NB4 (cell line): ENCODE data around the gene FBN1.

Experiments
- DNase-seq: peaks from one replicate; pipeline ENCODE4 v3.0.0; 2010; ENCODE audit warnings: low read depth
- H3K4me3 ChIP-seq: one replicate; pipeline ENCODE4 v1.5.1; 2011; ENCODE audit warnings: mild to moderate bottlenecking, low read depth, low read length, moderate library complexity
- MYC ChIP-seq: IDR thresholded peaks from 2 replicates; pipeline ENCODE4 v1.6.1; 2011; ENCODE audit warnings: low read depth, low read length
- POLR2A ChIP-seq: IDR thresholded peaks from 2 replicates; pipeline ENCODE4 v1.6.1; 2011; ENCODE audit warnings: mild to moderate bottlenecking; ENCODE audit not compliant: insufficient read length; ENCODE audit errors: extremely low read depth
- TF ChIP-seq, protein P1 (sequence below): IDR thresholded peaks from 2 replicates; pipeline ENCODE4 v1.6.1; 2011; ENCODE audit warnings: low read depth, low read length
- TF ChIP-seq, protein P2 (sequence below): IDR thresholded peaks from one replicate; pipeline ENCODE4 v1.5.1; 2012; ENCODE audit warnings: low read depth, low read length

FBN1 gene

DNA sequence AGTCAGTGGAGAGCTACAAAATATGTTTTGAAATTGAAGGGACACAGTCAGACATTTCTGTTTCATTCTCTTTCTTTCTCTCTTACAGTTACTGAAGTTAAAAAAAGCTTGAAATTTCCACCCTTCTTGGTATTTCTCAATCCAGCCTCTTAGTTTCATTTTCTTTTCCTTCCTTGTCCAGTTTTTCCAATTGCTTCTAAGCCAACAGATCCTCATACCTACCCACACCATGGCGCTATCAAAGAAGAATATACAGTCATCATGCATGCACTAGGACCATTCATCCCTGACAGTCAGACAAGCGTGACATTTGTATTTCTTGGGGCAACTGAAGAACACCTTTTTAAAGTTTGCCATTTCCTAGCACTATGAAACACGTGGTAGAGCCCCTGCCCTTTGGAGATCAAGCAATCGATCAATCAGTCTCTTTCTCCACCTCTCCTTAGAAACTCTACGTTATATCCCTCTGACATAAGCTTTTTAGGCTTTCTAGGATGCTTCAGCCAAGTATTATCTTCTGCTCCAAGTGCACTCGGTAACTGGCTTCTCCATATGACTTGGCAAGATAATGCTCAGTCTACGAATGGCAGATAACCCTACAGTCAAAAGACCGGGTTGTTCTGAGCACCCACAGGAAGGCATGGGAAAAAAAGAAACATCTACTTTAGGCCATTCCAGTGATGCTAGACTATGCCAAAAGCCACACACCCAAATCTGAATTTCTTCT is 65.4 kb downstream of the FBN1 start:
- TF ChIP-seq POLR2A (no peak), MYC (no peak)
- TF ChIP-seq, protein P1, sequence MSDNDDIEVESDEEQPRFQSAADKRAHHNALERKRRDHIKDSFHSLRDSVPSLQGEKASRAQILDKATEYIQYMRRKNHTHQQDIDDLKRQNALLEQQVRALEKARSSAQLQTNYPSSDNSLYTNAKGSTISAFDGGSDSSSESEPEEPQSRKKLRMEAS: no peak
- TF ChIP-seq, protein P2, sequence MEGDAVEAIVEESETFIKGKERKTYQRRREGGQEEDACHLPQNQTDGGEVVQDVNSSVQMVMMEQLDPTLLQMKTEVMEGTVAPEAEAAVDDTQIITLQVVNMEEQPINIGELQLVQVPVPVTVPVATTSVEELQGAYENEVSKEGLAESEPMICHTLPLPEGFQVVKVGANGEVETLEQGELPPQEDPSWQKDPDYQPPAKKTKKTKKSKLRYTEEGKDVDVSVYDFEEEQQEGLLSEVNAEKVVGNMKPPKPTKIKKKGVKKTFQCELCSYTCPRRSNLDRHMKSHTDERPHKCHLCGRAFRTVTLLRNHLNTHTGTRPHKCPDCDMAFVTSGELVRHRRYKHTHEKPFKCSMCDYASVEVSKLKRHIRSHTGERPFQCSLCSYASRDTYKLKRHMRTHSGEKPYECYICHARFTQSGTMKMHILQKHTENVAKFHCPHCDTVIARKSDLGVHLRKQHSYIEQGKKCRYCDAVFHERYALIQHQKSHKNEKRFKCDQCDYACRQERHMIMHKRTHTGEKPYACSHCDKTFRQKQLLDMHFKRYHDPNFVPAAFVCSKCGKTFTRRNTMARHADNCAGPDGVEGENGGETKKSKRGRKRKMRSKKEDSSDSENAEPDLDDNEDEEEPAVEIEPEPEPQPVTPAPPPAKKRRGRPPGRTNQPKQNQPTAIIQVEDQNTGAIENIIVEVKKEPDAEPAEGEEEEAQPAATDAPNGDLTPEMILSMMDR: no peak
- no peak overlapping the region for H3K4me3 ChIP-seq
- no peak for DNase-seq

DNA sequence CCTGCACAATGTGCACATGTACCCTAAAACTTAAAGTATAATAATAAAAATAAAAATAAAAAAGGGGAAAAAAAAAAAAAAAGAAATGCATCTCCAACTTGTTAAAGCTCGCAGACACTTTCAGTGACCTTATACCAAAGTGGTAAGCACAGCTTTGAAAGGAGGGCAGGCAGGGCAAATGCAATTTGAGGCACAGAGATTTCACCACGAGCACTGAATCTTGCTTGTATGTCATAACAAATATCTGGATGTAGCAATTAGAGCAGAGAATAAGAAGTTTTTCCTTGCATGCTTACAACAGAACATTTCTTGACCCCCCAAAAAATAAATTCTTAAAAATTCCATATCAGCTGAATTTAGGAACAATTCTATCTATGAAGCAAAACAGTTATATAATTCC is 66.5 kb downstream of the FBN1 start:
- no peak for TF ChIP-seq MYC
- no peak overlapping the region for H3K4me3 ChIP-seq
- no peak for DNase-seq

DNA sequence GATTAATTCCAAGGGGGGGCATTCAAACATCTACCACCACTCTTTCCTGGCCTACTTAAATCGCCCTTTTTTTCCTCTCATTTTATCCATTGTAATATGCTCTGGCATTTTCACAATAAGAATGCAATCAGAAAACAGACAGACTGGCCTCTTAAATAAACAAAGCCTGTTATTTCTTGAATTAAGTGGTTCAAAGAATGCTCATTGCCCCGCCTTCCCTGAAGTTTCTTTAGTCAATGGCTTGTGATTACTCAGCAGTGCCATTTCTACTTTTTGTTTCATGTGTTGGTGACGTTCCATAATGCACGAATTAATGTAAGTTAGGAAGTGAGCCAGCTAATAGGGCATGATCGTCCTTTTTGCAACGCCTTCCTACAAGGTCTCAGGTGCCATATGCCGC is 68.0 kb downstream of the FBN1 start:
- DNase-seq: no peak
- H3K4me3 ChIP-seq: no peak overlapping the region
- TF ChIP-seq, protein P2: no peak
- TF ChIP-seq MYC (no peak), POLR2A (no peak)
- TF ChIP-seq, protein P1: no peak

DNA sequence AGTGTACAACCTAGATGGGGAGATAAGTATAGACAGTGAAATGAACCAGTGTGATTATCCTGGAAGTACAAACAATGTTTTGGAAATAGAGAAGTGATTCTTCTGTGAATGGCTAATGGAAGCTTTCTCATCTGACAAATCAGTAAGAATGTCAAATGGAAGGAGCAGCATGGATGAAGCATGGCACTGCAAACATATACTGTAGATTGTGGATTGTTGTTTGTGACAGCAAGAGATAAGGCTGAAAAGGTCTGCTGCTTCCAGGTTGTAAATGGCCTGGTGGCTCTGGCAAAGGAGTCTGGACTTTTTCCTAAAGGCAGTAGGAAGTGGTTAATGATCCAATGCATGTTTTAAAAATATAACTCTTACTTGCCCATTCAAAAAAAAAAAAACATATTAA is 71.3 kb downstream of the FBN1 start:
- TF ChIP-seq, protein P2: no peak
- TF ChIP-seq, protein P1: no peak
- no peak for TF ChIP-seq POLR2A
- no peak for TF ChIP-seq MYC
- no peak for DNase-seq
- H3K4me3 ChIP-seq: no peak overlapping the region

DNA sequence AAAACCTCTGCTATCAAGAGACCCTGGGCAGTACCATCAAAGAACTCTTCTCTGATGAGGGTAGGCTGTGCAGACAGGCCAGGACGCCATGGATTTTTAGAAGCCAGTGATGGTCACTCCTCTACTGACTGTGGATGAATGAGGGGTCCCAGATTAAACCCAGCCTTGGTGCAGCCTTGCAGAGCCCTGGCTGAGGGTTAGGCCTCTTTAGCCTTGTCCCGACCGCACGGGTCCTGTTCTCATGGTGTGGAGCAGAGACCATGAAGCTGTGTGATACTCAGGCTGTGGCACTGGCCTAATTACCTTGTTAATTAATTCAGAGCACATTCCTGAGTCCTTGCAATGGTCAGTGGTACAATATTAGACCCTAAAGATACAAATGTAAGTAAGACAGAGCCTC is 71.7 kb downstream of the FBN1 start:
- TF ChIP-seq MYC: no peak
- no peak for TF ChIP-seq POLR2A
- TF ChIP-seq, protein P1: no peak
- TF ChIP-seq, protein P2: no peak
- DNase-seq: no peak
- H3K4me3 ChIP-seq: no peak overlapping the region

DNA sequence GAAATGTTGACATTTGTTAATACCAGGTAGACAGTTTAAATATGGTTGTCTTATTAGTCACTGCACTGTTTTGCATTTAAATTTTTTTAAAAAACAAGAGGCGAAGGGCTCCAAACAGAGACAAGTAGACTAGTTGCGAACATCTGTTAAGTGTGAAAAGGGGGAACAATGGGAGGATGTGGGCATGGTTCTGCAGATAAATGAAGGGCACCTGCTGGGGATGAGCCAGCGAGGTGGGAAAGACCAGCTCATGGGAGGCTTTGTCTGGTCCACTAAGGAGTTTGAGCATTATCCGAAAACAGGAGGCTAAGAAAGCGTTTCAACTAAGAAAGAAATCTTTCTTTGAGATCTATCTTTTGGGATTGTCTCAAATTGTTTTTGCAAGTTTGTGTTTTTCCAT is 72.7 kb downstream of the FBN1 start:
- DNase-seq: no peak
- no peak overlapping the region for H3K4me3 ChIP-seq
- TF ChIP-seq MYC (no peak), POLR2A (no peak)
- TF ChIP-seq, protein P2: no peak
- TF ChIP-seq, protein P1: no peak
